NK-92 (cell line): ENCODE results near the gene MEF2D.
A peak's percentile ranks its signal among the peaks of the same experiment; 100 is the strongest.

Source experiments
- DNase-seq: peaks from one replicate; lab custom pipeline; 2025; ENCODE audit not compliant: unreplicated experiment; lab: John Stamatoyannopoulos, UW

Gene MEF2D

GRCh38 chr1:156502391-156502893 is 1.9 kb upstream of the MEF2D start:
- DNase-seq, result no peak

GRCh38 chr1:156500793-156501506 is 375 bp upstream of the MEF2D start:
- peak; percentile 62 for DNase-seq

GRCh38 chr1:156499842-156500542 is 583 bp downstream of the MEF2D start:
- no peak for DNase-seq

GRCh38 chr1:156499194-156499841 is 1.3 kb downstream of the MEF2D start:
- DNase-seq, result no peak

- DNase-seq, result no peak
Measured at GRCh38 chr1:156498432-156499193, 2.0 kb downstream of the MEF2D start.

GRCh38 chr1:156497743-156498431 is 2.7 kb downstream of the MEF2D start:
- DNase-seq, result no peak

GRCh38 chr1:156497078-156497742 is 3.4 kb downstream of the MEF2D start:
- DNase-seq, result no peak

GRCh38 chr1:156496211-156496761 is 4.3 kb downstream of the MEF2D start:
- no peak for DNase-seq

GRCh38 chr1:156495401-156496140 is 5.0 kb downstream of the MEF2D start:
- DNase-seq, result no peak

GRCh38 chr1:156494309-156494895 is 6.2 kb downstream of the MEF2D start:
- no peak for DNase-seq

GRCh38 chr1:156493742-156494141 is 6.8 kb downstream of the MEF2D start:
- DNase-seq, result no peak

- no peak for DNase-seq
Measured at GRCh38 chr1:156493154-156493631, 7.4 kb downstream of the MEF2D start.

- no peak for DNase-seq
Measured at GRCh38 chr1:156492591-156493080, 7.9 kb downstream of the MEF2D start.

GRCh38 chr1:156492013-156492590 is 8.5 kb downstream of the MEF2D start:
- DNase-seq, result no peak

- no peak for DNase-seq
Measured at GRCh38 chr1:156491151-156491949, 9.2 kb downstream of the MEF2D start.

GRCh38 chr1:156490401-156491032 is 10.1 kb downstream of the MEF2D start:
- DNase-seq, result no peak

GRCh38 chr1:156489935-156490293 is 10.7 kb downstream of the MEF2D start:
- no peak for DNase-seq
